Kasumi-1 (cell line): Measurements from ENCODE around the gene EVA1A.
"Not testable (repeated sequence)": the region's sequence is repeated elsewhere in the genome, so short reads cannot be mapped to it uniquely, and the experiment has no call there.

Experiments used
- DNase-seq, 2 experiments: peaks; one replicate each; lab custom pipeline; 2025; lab: John Stamatoyannopoulos, UW

EVA1A gene

DNA sequence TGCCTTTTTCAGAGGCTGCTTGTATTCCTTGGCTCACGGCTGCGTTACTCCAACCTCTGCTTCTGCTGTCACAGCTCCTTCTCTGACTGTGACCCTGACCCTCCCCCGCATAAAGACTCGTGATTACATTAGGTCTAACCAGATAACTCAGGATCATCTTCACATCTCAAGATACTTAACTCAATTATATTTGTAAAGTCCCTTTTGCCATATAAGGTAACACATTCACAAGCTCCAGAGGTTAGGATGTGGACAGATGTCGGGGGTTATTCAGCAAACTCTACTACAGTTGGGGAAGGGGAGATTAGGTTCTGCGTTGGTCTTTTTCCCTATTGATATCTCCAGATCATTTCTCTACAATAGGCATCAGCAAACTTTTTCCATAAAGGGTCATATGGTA, 76.9 kb downstream of the EVA1A start:
- DNase-seq, result no peak

DNA sequence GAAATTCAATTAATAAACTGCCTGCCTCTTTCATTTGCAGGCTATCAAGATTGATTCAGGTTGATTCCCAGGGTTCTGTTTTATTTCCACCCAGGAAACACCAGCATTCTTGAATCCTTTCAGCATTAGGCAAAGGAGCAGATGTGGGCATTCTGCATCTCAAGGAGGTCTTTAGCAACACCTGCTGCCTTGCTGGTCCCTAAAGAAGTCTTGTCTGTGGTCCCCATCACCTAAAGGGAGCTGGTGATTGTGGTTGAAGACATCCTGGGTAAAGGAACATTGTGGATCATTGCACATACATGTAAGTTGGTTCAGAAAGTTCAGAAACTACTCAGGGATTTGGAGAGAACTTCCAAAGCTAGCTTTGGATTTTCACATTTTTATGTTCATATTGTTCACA, 78.3 kb downstream of the EVA1A start:
- no peak for DNase-seq

DNA sequence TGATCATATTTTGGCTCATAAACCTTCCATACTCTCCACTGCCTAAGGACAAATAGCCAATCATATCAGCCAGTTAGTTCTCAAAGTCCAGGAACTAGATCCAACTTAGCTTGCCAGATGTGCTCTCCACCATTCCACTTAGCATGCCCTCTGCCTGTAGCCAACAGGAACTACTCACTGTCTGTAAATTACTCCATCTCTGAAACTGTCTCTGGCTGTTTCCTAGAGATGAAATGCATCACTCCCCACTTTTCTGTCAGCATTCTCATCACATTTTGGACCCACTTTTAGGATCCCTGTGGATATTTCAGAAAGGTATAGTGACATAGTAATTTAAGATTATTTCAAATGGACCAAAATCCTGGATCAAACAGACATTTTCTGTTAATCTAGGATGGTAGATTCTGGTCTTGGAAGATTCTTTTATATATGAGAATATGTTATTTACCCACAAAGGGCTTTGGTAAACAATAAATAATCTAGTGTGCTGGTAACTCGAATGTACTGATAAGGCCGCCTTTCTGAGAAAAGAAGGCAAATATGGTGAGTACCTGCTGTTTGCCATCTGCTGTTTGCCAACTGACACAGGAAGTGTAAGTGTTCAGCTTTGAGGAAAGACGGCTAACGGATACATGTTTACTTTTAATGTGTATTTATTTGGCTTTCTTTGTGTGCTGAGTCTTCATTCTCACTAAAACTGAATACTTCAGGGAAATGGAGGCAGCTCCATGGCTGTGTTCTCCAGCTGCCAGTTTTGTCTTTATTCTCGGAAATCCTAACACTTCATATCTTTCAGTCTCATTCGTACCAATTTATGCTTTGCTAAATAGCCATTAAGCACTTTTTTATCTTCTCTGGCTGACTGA, 79.5 kb downstream of the EVA1A start:
- peak; percentile 20 to 28 for DNase-seq

DNA sequence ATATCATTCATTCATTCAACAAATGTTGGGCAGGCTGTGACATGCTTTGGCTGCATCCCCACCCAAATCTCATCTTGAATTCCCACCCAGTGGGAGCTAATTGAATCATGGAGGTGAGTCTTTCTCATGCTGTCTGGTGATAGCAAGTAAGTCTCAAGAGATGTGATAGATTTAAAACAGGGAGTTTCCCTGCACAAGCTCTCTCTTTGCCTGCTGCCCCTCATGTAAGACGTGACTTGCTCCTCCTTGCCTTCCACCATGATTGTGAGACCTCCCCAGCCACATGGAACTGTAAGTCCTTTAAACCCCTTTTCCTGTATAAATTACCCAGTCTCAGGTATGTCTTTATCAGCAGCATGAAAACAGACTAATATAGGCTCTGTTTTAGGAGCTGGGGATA, 83.0 kb downstream of the EVA1A start:
- DNase-seq, result not testable (repeated sequence)

DNA sequence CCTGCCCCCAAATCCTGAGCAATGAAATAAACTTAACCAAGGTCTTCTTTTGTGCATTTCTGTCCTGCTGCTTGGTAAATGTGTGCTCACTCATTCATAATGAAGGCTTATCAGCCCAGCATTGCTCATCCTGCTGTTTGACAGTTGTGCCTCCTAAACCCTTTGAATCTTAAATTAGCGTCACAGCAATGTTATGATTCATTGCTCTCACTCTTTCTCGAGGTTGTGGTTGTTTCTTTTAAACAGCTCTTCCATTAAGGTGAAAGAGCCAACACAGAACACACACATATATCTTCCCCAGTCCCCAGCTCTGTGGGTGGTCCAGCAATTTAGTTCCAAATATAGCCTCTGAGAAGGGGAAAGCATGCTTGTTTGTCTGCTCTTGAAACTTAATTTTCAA, 84.0 kb downstream of the EVA1A start:
- DNase-seq, result no peak

DNA sequence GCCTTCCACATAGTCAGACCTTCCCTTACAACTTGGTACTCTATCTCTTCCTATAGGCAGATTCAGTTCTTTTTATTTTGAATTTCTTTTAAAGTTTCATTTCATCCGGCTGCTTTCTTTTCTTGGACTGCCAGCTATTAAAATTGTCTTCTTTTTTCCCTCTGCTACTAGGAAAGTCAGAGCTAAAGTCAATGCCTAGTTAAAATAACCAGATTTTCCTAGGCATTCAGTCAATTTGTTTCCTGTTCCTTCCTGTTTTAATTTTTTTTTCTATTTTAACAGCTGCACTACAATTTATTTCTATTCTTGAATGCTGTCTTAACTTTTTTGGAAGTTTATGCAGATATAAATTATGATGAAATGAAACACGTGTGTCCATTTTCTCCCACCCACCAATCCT, 84.8 kb downstream of the EVA1A start:
- DNase-seq, result no peak

DNA sequence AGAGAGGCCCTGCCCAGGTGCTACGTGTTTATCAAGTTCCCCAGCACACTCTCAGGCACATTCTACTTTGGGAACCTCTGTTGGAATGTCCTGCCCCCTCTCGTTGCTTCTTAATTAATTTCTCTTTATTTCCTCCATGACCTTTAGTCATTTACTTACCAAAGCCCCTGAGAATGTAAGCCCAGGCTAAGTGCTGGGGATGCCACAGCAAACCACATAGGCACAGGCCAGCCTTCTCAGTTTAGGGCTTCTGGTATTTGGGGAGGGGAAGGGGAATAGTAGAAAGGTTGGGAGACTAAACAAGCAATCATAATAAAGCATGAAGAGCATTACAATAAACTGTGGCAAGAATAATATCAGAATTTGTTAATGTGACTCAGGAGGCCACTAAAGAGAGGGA, 85.7 kb downstream of the EVA1A start:
- no peak for DNase-seq

DNA sequence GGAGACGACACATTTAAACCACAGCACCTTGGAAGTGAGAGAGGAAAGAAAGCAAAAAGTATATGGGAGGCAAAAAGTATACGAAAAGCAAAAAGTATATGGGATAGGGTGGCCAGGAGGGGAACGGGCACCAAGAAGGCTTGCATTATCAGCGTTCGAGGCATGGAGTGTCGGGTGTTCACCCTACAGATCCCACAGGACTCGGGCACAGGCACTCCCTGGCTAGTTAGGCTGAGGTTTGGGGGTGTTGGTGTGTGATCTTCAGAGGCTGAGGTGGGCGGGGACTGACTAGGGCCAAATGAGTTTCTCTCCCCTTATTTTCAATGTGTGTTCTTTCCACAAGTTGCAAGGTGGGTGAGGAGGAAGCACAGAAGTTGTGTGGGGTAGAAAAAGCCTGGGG, 86.6 kb downstream of the EVA1A start:
- no peak for DNase-seq

DNA sequence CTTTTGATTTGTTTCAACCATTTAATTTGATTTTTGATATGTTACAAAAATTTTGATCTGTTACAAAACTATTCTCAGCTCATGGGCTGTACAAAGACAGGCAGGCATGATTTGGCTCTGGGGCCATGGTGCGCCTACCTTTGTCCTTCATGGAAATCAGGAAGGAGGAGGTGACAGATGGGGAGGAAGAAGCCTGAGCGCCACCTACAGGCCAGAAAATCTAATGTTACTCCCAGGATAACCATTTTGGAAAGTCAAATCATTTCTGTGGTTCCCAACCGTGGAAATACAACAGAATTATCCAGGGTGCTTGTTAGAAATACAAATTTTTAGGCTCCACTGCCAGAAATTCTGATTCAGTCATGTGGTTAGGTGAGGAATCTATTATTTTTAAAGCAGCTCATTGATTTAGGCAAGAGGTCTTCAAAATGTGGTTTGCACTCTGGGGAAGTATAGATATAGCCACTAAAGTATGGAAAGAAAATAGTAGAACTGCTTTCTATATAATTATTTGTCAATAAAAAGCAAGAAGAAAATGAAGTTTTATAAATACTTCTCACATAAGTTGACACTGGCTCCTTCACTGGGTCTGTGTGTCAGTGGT, 93.9 kb downstream of the EVA1A start:
- DNase-seq, result peak in 1 of 2 experiments; percentile 34

DNA sequence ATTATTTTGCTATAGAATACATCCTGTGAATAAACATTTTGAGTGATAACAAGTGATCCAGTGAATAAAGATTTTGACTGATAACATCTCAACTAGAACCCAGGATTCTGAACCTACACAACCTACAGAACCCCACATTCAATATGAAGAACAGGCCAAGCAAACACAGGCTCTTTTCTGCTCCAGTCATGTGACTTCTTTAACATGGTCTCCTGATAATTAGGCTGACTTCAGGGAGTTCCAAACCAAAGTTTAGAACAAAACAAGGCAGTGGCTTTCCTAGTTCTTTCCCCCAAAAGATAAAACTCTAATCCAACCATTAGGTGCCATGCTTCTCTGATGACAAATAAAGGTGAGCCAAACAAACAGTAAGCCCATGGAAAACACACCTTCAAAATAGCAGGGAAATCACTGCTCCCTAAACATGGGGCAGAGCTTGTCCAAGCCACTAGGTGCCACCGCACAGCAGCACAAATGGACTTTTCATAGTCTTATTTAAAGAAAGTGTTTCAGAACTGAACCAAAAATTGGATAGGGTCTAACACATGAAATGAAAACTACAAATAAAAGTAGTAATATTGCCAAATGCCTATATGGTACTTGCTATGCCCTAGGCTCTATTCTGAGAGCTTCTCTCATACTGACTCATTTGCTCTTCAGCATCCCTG, 95.3 kb downstream of the EVA1A start:
- DNase-seq, result no peak

DNA sequence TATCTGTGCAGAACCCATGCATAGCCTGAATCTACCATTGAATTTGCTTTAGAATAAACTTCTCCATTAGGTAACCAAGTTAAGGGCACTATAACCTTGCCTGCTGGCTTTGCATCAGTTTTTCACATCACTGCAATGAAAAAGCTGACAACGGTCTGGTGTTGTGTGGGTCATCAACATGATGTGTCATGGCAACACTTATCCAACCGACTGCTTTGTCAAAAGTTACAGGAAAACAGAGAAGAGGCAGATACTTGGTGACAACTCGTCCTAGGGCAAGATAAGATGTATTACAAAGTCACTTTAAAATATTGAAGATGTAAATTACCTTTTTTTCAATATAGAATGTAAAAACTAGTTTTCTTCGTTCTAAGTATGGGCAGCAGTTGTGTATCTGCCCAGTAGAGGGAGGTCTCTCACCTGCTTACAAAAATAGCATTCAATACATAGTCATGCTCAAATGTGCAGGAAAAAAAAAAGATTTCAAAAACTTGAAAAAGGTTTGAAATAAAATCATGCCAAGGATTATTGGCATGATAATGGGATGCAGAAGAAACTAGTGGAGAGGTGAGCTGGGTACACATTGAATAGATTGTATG, 96.3 kb downstream of the EVA1A start:
- peak; percentile 2 to 28 for DNase-seq

DNA sequence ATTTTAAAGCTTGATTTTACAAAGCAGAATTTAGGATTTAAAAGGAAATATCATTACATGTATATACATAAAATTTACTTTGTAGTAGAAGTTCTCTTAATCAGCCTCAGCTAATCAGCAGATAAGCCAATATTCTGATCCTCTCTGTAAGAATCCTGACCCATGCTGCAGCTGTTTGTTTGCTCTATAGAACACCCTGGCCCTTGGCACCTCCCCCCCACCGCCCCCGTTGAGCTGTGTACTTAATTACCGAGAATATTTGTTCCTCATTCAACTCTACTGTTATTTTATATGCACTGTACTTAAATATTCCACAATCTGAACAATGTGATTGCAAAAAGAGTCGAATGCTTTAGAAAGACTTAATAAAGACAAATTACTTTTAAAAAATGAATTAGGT, 98.0 kb downstream of the EVA1A start:
- no peak for DNase-seq

DNA sequence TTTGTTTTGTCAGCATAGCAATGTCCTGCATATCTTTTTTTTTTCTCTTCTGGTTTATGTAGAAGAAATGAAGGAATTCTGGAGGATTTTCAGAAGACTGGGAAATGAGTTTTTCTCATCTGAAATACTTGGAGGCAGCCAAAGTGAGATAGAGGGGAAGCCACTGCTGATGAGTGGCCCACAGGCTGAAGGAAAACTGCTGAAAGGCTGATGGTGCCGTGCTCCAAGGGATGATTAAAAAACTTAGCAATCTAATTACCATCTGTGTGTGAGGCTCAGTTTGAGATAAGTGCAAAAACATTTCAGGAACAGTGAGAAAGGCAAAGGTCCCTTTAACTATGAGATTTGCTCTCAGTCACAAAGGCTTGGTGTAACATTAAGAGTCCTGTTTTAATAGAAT, 98.5 kb downstream of the EVA1A start:
- DNase-seq, result no peak

DNA sequence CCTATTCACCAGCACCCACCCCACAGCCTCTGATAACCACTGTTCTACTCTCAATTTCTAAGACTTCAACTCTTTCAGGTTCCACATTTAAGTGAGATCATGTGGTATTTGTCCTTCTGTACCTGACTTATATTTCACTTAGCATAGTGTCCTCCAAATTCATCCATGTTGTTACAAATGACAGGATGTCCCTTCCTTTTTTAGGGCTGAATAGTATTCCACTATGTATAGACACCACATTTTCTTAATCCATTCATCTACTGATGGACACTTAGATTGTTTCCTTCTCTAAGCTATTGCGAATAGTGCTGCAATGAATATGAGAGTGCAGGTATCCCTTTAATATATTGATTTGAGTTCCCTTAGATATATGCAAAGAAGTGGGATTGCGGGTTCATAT, 100.1 kb downstream of the EVA1A start:
- no peak for DNase-seq

DNA sequence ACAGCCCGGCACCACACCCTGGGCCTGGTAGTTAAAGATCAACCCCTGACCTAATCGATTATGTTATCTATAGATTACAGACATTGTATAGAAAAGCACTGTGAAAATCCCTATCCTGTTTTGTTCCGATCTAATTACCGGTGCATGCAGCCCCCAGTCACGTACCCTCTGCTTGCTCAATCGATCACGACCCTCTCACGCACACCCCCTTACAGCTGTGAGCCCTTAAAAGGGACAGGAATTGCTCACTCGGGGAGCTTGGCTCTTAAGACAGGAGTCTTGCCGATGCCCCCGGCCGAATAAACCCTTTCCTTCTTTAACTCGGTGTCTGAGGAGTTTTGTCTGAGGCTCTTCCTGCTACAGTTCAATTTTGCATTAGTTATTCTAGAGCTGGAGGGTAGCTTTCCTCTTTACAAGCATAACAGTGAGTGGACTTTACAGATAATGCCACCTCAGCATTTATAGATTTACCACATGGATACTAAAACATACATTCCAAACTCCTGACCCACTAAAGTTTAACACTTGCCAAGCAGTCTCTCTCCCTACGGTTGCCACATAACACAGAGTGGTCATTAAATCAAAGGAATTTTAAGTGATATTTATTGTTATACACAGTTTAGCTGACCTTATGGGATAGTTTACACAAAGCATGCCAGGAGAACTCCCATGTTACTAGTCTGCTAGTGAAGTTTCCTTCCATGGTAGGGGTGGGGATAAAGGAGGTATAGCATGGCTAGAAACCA, 101.0 kb downstream of the EVA1A start:
- no peak for DNase-seq

DNA sequence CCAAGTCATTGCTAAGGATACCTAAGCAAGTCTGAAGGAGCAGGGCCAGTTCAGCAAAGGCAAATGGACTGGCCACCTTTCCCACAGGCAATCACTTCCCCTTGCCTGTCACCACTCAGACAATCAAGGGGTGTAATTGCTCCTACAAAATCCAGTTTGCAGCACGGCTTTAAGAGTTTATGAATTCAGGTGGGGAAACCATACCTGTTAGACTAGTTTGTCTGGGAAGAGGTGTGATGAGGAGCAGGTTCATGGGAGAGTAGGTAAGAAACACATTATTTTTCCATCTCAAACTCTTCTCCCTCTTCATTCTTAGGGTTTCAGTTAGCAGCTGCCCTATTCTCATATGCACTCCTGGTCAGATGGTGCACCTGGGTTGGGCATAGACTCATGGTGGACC, 102.5 kb downstream of the EVA1A start:
- no peak for DNase-seq

DNA sequence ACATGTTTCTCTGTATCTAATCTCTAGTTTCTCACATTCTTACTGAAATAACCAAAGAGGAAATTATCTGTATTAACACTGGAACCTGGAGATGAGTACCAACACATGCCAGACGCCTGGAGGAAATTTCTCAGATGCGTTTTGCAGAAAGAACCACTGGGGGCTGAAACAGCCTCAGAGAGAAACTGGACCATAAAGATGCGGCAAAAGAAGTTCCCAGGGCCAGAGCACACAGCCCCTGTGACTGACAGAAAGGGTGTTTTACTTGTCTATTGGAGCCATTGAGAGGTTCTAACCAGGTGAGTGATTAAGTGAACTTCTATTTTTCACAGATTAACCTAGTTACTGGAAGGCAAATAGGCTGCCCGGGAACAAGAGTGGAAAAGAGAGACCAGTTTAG, 103.9 kb downstream of the EVA1A start:
- no peak for DNase-seq

DNA sequence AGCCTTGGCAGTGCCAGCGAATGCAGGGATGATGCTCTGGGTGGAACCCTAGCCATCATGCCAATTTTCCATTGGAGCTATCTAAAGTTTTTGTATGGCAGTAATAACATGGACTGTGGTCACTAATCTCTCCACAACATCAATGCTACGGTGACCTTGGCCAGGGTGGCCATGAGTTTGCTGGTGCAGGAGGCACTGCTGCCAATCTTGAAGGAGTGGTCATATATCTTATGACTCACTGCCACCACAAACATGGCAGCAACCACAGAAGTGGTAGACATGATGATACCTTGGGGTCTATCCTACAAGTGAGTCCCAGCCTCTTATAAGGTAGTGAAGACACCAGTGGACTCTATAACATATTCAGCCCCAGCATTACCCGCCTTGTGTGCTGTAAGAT, 104.6 kb downstream of the EVA1A start:
- DNase-seq, result no peak

DNA sequence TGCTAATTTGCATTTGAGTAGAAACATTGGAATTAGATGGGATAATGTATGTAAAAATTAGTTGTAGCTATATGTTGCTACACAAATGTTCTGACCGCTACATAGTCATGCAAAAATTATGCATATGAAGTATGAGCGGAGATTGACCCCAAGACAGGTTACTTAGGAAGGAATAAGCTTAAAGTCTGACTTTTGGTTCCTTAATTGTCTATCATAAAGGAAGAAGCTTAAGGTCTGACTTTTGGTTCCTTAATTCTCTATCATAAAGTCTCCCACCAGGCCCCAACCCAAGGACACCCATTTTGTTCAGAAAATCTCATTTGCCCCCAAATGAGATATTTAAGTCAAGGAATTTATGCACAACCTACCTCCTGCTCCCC, 106.5 kb downstream of the EVA1A start:
- DNase-seq, result no peak

DNA sequence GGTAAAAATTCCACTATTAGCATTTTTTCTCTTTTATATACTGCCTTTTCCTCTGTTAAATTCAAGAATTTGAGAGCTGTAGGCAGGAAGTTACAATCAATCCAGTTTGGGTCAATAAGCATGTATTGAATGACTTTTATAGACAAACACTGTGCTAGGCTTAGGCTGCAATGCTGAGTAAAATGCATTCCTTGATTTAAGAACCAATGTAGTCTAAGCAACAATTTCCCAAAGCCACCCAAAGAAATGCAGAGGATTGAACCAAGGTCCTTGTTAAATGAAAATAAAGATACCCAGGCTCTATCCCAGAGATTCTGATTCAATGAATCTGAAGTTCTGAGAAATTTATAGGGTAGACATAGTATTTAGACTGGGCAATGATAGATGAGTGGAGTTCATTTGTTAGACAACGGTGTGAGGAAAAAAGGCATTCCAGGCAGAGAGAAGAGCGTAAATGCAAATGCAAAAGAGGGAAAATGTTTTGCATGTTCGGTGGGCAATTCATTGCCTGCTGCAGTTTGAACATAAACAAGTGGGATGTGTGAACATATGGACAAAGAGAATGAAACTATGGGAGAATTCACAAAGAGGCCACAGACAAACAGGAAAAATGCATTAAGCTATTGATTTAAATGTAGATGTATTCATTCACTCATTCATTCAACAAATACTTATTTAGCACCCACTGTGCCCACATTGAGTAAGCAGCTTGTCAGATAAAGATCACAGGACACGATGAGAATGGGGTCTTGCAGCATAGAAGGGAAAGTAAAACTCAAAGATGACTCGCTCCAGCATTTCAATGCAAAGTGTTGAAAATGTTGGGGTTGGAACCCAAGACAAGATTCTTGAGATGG, 107.1 kb downstream of the EVA1A start:
- no peak for DNase-seq

DNA sequence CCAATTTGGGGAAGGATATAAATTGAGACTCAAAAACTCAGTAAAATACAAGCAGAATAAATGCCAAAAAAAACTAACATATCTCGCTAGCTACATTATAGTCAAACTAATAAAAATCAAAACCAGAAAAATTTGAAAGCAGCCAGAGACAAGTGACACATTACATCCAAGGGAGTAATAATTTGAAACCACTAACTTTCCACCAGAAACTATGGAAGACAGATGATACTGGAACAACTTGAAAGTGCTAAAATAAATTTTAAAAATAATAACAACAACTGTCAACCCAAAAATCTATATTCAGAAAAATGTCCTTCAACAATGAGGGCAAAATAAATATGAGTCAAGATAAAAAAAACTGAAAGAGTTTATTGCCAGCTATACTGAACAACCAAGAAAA, 110.7 kb downstream of the EVA1A start:
- no peak for DNase-seq
